ENCODE data around the gene HLA-DPA1.

The HLA-DPA1 gene

GRCh38 chr6:33092385-33092784, 18.9 kb upstream of the HLA-DPA1 start:
- H3K4me3 ChIP-seq (replicated peaks; ENCODE audit: low read depth, low read length) = no peak overlapping the region
- no peak for TF ChIP-seq CTCF (IDR thresholded peaks at IDR 0.05; ENCODE audit: low read length, missing control alignments)
- no peak for DNase-seq (ENCODE audit: low read depth)

- no peak for DNase-seq (ENCODE audit: low read depth)
Measured at GRCh38 chr6:33091957-33092356, 18.5 kb upstream of the HLA-DPA1 start.

GRCh38 chr6:33088931-33089620, 15.6 kb upstream of the HLA-DPA1 start:
- no peak overlapping the region for H3K4me3 ChIP-seq (replicated peaks; ENCODE audit: low read depth, low read length)
- no peak for TF ChIP-seq CTCF (IDR thresholded peaks at IDR 0.05; ENCODE audit: low read length, missing control alignments)
- peak; percentile 6 for DNase-seq (ENCODE audit: low read depth)

More at GRCh38 chr6:33091957-33092356, 18.5 kb upstream of the HLA-DPA1 start:
- TF ChIP-seq CTCF (IDR thresholded peaks at IDR 0.05; ENCODE audit: low read length, missing control alignments) = peak; percentile 45
- H3K4me3 ChIP-seq (replicated peaks; ENCODE audit: low read depth, low read length) = no peak overlapping the region

DNA sequence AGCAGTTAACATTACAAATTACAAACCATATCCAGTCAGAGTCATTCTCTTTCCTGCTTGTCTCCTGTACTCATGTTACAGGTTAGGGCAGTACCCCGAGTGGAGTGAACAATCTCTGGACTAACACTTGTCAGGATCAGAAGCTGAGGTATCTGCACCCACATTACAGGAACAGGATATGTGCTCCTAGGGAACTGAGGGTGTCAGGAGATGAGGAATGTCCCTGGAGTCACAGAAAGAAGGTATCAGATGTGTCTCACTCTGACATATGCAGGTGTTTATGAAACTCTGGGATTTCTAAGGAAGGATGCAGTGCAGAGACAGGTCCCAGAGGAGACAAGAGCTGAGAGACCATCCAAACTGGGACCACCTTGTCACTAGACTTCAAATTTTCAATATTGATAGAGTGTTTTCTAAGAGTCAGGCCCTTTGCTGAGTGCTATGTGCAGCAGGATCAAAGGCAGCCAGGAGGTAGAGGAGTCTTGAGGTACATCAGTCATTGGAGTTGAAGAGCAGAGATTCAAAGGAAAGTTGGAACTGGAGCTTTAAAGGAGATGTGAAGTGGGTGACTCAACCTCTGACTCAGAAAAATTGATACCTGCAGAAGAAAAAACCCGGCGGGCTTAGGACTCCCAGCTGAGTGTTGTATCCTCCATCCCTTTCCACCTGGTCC, 14.9 kb upstream of the HLA-DPA1 start:
- no peak for DNase-seq (ENCODE audit: low read depth)
- no peak for TF ChIP-seq CTCF (IDR thresholded peaks at IDR 0.05; ENCODE audit: low read length, missing control alignments)

DNA sequence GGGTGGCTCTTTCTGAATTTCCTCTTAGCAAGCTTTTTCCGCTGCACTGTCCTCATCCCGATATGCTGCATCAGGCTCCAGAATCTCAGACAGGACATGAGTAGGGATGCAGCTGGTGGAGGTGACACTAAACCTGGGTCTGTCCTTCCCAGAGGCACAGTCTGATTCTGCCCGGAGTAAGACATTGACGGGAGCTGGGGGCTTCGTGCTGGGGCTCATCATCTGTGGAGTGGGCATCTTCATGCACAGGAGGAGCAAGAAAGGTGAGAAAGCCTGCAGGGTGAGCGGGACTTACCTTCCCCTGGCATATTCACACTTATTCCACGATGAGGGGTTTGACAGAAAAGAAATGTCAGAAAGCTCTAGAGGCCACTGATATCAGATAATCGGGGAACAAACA, 12.2 kb upstream of the HLA-DPA1 start:
- no peak overlapping the region for H3K4me3 ChIP-seq (replicated peaks; ENCODE audit: low read depth, low read length)
- DNase-seq (ENCODE audit: low read depth) = no peak
- TF ChIP-seq CTCF (IDR thresholded peaks at IDR 0.05; ENCODE audit: low read length, missing control alignments) = no peak

More for the DNA sequence above, 14.9 kb upstream of the HLA-DPA1 start:
- no peak overlapping the region for H3K4me3 ChIP-seq (replicated peaks; ENCODE audit: low read depth, low read length)

GRCh38 chr6:33082702-33083101, 9.3 kb upstream of the HLA-DPA1 start:
- H3K4me3 ChIP-seq (replicated peaks; ENCODE audit: low read depth, low read length) = no peak overlapping the region
- TF ChIP-seq CTCF (IDR thresholded peaks at IDR 0.05; ENCODE audit: low read length, missing control alignments) = no peak
- DNase-seq (ENCODE audit: low read depth) = no peak
